GM08714 (cell line): Measurements from ENCODE around the gene LYAR.

Source experiments
- H3K4me3 ChIP-seq: fragments of 200-500 bp; sonication (Bioruptor generic); 2 replicates; pipeline ENCODE4 v1.5.1; 2014; ENCODE audit warnings: mild to moderate bottlenecking, low read length, inconsistent platforms
- ZNF274 ChIP-seq: IDR thresholded peaks from 2 replicates; pipeline ENCODE4 v1.6.1; 2012; ENCODE audit warnings: mild to moderate bottlenecking, low read depth, low read length

LYAR gene

GRCh38 chr4:4296283-4296846 lies 6.4 kb upstream of the LYAR start:
- no peak for TF ChIP-seq ZNF274
- H3K4me3 ChIP-seq, result no peak overlapping the region

- TF ChIP-seq ZNF274, result no peak
These were observed 3.3 kb upstream of the LYAR start for GRCh38 chr4:4293279-4293678.

GRCh38 chr4:4289597-4289940 lies 385 bp downstream of the LYAR start:
- no peak for TF ChIP-seq ZNF274
- peak overlapping the region; percentile 90 for H3K4me3 ChIP-seq

More at GRCh38 chr4:4293279-4293678, 3.3 kb upstream of the LYAR start:
- H3K4me3 ChIP-seq, result no peak overlapping the region

GRCh38 chr4:4289055-4289454 lies 899 bp downstream of the LYAR start:
- H3K4me3 ChIP-seq, result peak overlapping the region; percentile 90

GRCh38 chr4:4288098-4288497 lies 1.9 kb downstream of the LYAR start:
- TF ChIP-seq ZNF274, result no peak

More at GRCh38 chr4:4289055-4289454, 899 bp downstream of the LYAR start:
- TF ChIP-seq ZNF274, result no peak

GRCh38 chr4:4284827-4285618 lies 4.9 kb downstream of the LYAR start:
- H3K4me3 ChIP-seq, result no peak overlapping the region
- TF ChIP-seq ZNF274, result no peak

More at GRCh38 chr4:4288098-4288497, 1.9 kb downstream of the LYAR start:
- H3K4me3 ChIP-seq, result no peak overlapping the region

GRCh38 chr4:4281787-4282186 lies 8.2 kb downstream of the LYAR start:
- no peak overlapping the region for H3K4me3 ChIP-seq
- TF ChIP-seq ZNF274, result no peak

GRCh38 chr4:4277531-4277930 lies 12.4 kb downstream of the LYAR start:
- TF ChIP-seq ZNF274, result no peak
- no peak overlapping the region for H3K4me3 ChIP-seq

- no peak for TF ChIP-seq ZNF274
- no peak overlapping the region for H3K4me3 ChIP-seq
These were observed 15.7 kb downstream of the LYAR start for GRCh38 chr4:4274226-4274625.

- no peak overlapping the region for H3K4me3 ChIP-seq
- TF ChIP-seq ZNF274, result no peak
These were observed 18.0 kb downstream of the LYAR start for GRCh38 chr4:4271912-4272311.

GRCh38 chr4:4270529-4270928 lies 19.4 kb downstream of the LYAR start:
- no peak overlapping the region for H3K4me3 ChIP-seq
- TF ChIP-seq ZNF274, result no peak

GRCh38 chr4:4269856-4270255 lies 20.1 kb downstream of the LYAR start:
- TF ChIP-seq ZNF274, result no peak
- H3K4me3 ChIP-seq, result no peak overlapping the region

GRCh38 chr4:4269331-4269731 lies 20.6 kb downstream of the LYAR start:
- H3K4me3 ChIP-seq, result no peak overlapping the region
- no peak for TF ChIP-seq ZNF274

- no peak overlapping the region for H3K4me3 ChIP-seq
- no peak for TF ChIP-seq ZNF274
These were observed 21.2 kb downstream of the LYAR start for GRCh38 chr4:4268776-4269175.

GRCh38 chr4:4267981-4268380 lies 22.0 kb downstream of the LYAR start:
- TF ChIP-seq ZNF274, result no peak
- no peak overlapping the region for H3K4me3 ChIP-seq

- no peak for TF ChIP-seq ZNF274
- H3K4me3 ChIP-seq, result no peak overlapping the region
These were observed 29.7 kb downstream of the LYAR start for GRCh38 chr4:4260185-4260751.
